ENCODE data around the gene CPTP.

CPTP gene

DNA sequence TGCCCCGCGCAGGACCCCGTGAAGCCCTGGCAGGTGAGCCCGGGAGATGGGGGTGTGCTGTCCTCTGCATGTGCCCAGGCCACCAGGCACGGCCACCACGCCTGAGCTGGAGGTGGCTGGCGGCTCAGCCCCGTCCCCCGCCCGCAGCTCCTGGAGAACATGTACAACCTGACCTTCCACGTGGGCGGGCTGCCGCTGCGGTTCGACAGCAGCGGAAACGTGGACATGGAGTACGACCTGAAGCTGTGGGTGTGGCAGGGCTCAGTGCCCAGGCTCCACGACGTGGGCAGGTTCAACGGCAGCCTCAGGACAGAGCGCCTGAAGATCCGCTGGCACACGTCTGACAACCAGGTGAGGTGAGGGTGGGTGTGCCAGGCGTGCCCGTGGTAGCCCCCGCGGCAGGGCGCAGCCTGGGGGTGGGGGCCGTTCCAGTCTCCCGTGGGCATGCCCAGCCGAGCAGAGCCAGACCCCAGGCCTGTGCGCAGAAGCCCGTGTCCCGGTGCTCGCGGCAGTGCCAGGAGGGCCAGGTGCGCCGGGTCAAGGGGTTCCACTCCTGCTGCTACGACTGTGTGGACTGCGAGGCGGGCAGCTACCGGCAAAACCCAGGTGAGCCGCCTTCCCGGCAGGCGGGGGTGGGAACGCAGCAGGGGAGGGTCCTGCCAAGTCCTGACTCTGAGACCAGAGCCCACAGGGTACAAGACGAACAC is 8.3 kb downstream of the CPTP start:
- DNase-seq (ENCODE audit: low read depth in 3 of 3, low spot score in 1 of 3), result no peak

DNA sequence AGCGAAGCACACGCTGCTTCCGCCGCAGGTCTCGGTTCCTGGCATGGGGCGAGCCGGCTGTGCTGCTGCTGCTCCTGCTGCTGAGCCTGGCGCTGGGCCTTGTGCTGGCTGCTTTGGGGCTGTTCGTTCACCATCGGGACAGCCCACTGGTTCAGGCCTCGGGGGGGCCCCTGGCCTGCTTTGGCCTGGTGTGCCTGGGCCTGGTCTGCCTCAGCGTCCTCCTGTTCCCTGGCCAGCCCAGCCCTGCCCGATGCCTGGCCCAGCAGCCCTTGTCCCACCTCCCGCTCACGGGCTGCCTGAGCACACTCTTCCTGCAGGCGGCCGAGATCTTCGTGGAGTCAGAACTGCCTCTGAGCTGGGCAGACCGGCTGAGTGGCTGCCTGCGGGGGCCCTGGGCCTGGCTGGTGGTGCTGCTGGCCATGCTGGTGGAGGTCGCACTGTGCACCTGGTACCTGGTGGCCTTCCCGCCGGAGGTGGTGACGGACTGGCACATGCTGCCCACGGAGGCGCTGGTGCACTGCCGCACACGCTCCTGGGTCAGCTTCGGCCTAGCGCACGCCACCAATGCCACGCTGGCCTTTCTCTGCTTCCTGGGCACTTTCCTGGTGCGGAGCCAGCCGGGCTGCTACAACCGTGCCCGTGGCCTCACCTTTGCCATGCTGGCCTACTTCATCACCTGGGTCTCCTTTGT is 9.1 kb downstream of the CPTP start:
- DNase-seq (ENCODE audit: low read depth in 3 of 3, low spot score in 1 of 3), result no peak

DNA sequence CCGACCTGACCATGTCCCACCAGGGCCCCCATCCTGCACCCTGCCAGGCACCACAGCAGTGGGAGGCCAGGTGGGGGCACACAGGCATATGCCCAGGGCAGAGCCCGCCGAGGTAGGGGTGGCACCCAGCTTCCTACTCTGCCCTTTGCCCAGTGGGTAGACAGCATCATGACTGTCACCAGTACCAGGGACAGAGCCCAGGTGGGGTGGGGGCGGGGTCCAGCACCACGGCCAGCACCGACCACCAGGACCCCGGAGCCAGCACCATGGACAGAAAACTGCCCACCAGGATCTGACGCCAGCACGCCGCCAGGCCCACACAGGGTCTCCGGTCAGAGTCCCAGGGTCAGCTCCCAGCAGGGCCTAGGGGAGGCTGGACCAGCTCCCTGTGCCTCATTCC is 10.2 kb downstream of the CPTP start:
- no peak for DNase-seq (ENCODE audit: low read depth in 3 of 3, low spot score in 1 of 3)

DNA sequence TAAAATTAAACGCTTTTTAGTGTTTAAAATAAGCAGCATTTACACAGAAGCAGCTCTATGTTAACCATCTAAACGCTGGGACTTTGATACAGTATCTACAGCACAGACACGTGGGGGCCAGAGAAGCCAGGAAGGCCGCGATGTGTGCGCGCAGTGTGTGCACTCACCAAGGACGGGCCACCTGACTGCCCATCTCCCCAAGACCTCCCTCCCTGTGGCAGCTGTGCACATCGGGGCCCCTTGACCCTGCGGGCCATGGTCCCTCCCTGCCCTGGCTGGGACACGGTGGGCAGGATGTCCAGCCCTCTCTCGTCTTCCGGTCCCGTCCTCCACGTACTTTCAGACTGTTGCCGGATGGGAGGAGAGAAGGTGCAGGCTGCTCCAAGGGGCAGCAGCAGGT is 10.7 kb downstream of the CPTP start:
- no peak for DNase-seq (ENCODE audit: low read depth in 3 of 3, low spot score in 1 of 3)

DNA sequence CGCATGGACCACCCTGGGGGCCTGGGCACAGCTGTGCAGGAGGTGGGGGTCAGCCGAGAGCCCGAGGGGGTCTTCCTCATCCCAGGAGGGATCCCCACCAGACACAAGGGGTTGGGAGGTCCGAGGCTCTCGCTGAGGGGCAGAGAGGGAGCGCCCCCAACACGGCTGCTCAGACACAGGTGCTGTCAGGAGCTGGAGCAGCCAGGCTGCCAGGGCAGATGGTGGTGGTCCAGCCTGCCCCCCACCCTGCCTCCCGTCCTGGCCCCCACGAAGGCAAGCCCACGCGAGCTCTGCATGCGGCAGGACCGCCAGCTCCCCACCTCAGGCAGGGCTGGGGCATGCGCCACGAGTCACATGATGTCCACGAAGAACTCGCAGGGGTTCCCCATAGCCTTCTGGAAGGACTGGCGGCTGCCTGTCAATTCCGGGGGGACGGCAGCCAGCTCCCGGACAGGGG is 11.2 kb downstream of the CPTP start:
- no peak for DNase-seq (ENCODE audit: low read depth in 3 of 3, low spot score in 1 of 3)

DNA sequence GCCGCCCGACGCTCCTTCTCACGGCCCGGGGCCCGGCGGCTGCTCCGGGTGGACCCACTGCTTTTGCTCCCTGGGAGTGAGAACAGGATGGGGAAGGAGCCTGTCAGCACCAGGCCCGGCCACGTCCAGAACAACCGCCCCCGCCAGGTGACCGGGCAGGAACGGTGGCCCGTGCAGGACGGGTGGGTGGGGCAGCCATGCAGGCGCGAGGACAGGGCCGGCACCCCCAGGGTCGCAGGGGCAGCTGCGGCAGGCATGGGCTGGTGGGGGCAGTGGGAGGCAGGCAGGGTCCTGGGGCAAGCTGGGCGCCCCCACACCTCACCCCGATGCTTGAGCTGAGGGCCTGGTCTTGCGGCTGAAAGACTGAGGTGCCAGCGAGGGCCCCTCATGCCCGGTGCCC is 11.8 kb downstream of the CPTP start:
- no peak for DNase-seq (ENCODE audit: low read depth in 3 of 3, low spot score in 1 of 3)

DNA sequence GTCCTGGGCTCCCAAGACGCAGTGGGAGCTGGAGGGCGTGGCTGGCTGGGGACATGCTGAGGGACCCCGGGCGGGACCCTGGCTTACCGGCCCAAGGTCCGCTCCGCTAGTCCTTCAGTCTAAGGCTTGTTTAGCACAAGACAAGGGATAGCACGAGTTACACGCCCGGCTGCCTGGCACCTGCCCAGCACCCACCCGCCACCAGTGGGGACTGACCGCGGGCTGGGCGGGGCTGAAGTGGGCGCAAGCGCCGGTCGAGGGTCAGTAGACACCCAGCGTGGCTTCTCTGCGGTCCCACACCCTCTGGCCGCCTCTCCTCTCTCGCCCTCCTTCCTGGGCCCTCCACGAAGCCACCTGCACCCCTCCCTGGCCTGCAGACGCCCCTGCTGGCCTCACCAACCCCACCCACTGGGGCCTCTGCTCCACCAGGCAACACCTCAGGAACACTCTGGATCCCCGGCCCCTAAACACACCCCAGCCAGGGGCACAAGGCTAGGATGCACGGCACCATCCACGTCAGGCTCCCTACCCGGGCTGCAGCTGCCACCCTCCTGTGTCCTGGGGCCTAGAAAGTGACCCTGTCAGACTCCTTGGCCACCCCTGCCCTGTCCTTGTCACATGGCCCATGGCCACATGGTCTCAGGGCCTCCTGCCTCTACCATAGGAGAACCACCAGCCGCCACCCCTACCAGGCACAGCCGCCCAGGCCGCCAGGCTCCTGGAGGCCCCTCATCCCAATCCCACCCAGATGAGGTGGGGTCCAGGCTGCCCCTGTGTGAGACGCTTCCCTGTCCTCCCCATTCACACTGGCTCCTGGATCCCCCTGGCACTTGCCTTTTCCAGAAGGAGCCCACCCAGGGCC is 12.6 kb downstream of the CPTP start:
- DNase-seq (ENCODE audit: low read depth in 3 of 3, low spot score in 1 of 3), result no peak

DNA sequence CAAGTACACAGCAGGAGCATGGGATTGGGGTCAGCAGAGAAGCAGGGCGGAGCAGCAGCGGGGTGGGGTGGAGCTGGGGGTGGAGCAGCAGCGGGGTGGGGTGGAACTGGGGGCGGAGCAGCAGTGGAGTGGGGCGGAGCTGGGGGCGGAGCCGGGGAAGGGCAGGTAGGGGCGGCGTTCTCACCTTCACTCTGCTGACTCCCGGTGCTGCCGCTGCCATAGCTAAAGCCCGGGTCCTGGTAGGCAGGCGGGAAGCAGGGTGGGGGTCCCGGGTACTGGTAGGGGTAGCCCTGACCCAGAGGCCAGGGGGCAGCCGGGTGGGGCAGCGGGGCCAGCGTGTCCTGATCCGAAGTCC is 13.2 kb downstream of the CPTP start:
- DNase-seq (ENCODE audit: low read depth in 3 of 3, low spot score in 1 of 3), result no peak

DNA sequence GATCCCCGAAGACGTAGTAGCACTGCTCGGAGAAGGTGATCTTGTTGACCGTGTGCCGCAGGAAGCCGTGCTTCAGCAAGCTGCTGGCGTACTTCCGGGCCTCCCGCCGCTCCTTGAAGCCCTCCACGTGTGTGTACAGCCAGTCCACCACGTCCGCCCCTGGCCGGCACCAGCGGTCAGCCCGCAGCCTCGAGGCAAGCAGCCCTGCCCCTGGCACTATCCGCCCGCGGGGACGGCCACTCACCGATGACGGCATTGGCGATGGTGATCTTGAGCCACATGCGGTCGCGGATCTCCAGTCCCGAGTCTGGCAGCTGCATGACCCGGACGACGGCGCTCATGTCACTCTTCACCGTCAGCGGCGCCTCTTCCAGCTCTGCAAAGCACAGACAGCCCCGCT is 13.7 kb downstream of the CPTP start:
- DNase-seq (ENCODE audit: low read depth in 3 of 3, low spot score in 1 of 3), result no peak

DNA sequence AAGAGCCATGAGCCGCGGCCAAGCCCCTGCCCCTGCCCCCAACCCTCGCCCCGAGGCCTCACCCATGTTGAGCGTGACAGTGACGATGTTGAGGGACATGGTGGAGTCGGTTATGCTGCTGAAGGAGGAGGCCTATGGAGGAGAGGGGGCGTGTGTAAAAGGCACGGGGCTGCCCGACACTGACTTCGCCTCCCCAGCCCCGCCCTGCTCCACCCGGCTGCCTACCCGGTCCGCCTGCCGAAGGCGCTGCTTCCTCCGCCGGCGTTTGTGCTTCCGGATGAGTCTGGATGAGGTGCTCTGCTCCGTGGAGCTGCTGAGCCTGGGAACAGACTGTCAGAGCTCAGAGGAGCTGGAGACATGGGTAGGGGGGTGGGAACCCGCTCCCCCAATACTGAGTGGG is 15.6 kb downstream of the CPTP start:
- DNase-seq (ENCODE audit: low read depth in 3 of 3, low spot score in 1 of 3), result no peak

DNA sequence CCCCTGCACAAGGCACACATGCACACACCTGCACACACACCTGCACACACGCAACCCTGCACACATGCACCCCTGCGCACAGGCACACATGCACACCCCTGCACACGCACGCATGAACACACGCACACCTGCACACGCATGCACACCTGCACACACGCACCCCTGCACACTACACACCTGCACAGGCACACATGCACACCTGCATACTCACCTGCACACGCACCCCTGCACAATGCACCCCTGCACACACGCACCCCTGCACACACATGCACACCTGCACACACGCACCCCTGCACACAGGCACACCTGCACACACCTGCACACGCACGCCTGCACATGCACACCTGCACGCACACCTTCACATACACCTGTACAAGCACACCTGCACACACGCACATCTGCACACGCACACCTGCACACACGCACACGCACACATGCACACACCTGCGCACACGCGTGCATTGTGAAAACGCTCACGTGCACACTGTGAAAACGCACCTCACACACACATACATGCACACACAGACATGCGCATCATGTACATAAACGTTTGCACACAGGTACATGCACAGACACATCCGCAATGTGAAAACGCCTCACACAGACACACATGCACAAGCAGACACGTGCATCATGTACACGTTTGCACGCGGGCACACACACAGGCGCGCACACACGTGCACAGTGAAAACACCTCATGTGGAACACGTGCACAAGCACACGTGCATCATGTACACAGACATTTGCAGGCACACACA is 16.4 kb downstream of the CPTP start:
- DNase-seq (ENCODE audit: low read depth in 3 of 3, low spot score in 1 of 3), result no peak

DNA sequence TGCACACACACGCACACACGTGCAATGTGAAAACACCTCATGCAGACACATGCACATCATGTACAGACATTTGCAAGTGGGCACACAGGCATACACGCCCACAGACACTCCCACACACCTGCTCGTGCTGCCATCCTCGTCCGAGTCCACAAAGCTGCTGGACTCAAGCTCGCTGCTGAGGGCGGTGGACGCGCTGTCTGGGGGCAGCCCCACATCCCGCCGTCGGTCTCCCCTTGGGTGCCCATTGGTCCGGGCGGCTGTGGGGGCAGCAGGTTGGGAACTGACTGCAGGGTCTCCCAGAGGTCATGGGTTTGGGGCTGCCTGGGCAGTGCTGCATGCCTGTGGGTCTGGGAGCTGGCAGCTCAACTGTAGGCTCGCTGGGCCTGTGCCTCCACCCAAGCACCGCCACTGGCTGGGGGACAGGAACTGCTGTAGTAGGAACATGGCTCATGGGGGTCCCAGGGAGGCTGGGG is 17.0 kb downstream of the CPTP start:
- no peak for DNase-seq (ENCODE audit: low read depth in 3 of 3, low spot score in 1 of 3)

DNA sequence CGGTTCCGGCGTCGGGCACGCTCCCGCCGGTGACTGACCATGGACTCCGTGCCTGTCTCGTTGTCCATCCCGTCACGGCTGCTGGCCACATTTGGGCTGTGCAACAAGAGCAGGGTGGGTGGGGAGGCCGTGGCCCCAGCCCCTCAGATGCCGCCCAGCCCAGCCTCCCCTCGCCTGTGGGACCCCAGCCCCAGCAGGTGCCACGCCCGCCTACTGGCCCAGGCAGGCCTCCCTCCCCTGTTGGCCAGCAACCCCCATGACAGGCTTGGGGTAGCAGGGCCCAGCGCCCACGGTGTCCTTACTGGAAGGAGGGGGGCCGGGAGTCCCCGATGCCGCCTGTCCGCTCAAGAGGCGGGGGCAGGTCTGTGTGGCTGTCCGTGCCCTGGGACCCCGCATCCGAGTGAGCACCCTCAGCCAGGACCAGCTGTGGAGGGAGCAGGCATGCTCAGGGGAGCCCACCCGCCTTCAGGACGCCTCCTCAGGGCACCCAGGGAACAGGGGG is 17.5 kb downstream of the CPTP start:
- DNase-seq (ENCODE audit: low read depth in 3 of 3, low spot score in 1 of 3), result no peak

DNA sequence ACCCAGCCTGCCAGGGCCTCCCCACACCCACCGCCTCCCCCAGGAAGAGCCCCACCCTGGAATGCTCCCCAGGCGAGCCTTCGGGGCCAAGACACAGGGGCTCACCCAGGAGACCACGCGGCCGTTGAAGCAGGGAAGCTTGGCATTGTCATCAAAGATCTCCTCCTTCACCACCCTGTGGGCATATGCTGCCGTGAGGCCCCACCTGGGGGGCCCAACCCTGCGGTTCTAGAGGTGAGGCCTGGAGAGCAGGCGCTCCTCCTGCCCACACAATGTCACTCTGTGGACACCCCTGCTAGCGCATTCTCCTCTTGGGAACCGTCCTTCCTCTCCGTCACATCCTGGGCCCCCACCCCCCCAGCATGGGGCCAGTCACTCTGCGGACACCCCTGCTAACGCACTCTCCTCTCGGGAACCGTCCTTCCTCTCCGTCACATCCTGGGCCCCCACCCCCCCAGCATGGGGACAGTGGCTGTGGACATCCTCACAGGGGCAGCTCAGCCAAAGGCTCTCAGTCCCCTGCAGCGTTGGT is 18.0 kb downstream of the CPTP start:
- DNase-seq (ENCODE audit: low read depth in 3 of 3, low spot score in 1 of 3), result no peak

DNA sequence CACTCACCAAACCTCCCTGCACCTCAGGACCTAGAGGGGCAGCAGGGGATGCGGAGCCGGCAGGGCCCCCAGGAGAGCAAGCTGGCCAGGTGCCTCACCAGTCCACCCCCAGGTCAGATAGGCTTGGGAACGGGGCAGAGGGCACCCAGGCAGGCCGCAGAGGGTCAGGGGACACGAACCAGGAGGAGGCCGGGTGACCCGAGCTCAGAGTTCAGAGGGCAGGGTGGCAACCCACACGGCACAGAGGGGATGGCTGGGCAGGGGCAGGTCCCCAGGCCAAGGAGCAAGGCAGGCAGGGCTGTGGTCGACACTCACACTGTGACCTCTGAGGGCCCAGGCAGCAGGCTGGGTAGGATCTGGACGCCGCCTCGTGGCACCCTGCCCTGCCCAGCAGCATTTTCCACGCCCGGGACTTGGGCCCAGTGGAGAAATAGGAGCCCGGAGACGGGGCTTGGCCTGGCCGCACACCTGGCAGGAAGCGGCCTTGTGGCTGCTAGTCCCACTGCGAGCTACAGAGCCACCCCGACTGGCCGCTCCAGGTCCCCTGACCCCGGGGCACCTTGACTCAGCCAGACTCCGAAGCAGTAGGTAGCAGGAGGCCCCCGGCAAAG is 19.3 kb downstream of the CPTP start:
- no peak for DNase-seq (ENCODE audit: low read depth in 3 of 3, low spot score in 1 of 3)

DNA sequence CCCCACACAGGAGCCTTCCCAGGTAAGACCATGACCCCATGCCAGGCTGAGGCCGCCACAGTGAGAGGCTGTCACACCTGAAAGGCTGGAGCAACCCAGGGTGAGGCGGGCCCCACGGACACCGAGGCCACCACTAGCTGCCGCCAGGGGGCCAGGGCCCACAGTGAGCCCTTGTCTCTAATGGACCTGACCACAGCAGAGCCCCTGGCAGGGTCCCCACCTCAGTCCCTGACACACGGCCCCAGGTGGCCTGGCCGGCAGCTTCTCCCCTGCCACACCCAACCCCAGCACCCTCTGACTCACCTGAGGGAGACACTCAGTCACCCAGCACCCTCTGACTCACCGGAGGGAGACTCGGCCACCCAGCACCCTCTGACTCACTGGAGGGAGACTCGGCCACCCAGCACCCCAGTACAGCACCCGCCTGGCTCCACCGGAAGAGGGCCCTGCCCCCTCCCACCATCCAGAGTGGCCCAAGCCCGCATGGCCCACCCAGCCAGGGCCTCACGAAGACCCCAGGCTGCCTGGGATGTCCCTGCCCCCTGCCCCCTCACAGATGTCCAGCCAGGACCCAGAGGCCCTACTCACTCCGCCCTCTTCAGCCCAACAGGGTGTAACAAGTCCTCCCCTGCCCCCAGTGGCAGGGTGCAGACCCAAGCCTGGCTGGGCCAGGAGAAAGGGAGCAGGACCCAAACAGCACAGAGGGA is 20.2 kb downstream of the CPTP start:
- DNase-seq (ENCODE audit: low read depth in 3 of 3, low spot score in 1 of 3), result no peak

DNA sequence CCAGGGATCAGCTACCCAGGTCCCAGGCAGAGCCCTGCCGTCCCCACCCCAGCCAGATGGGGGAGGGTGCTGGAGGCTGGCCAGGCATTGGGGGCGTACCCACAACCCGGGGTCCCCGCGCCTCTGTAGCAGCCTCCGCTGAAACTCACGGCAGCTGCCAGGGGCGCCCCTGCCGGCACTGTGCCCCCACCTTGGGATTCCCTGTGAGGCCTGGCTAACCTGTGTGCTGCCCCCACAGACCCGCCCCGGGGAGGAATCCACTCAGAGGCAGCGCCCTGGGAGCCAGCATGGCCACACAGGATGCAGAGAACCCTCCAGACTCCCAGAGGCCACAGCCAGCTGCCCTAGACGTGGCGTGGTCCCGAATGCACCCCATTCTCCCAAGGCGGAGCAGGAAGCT is 20.8 kb downstream of the CPTP start:
- no peak for DNase-seq (ENCODE audit: low read depth in 3 of 3, low spot score in 1 of 3)

DNA sequence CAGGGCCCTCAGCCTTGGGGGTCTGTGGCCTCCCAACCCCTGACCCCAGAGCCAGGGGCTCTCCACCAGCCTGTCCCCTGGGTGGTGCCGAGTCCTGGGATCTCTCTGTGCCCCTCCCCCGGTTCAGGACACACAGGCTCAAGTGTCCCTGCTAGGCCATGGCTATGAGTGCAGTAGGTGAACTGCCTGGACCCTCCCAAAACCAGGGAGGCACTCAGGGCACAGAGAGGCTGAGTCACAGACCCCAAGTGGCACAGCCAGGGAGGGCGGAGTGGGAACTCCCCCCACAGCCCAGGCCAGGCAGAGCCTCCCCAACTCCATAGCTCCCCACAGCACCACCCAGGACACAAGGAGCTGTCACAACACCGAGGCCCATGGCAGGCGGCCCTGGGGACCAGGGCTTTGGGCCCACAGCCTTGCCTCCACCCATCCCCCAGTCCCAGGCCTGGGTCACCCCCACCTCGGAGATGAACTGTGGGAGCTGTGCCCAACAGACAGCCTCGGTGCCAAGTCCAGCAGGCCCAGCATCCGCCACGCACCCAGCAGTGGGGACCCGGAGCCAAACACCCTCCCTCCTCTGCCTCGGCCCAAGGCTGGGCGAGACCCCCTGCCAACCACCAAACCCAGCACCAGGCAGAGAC is 21.4 kb downstream of the CPTP start:
- no peak for DNase-seq (ENCODE audit: low read depth in 3 of 3, low spot score in 1 of 3)

DNA sequence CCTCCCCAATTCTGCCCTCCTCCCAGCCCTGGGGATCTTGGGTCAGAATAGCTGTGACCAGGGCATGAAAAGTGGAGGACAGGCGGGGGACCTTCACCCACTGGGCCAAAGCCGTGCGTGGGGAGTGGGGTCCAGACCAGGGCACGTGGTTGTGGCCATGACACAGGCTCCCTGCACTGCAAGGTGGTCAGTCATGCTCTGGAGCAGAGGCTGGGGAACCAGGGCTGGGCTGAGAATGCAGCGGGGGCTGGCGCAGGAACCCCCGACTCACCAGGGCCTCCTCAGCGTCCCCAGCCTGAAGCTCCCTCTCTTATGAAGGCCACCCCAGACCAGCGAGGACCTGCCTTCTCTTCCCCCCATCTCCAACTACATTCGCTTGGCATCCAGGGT is 21.9 kb downstream of the CPTP start:
- DNase-seq (ENCODE audit: low read depth in 3 of 3, low spot score in 1 of 3), result no peak

Data from stimulated activated CD4-positive, alpha-beta T cell treated with anti-CD3 and anti-CD28 coated beads, TNF-alpha, amount 100 ng/mL, for 1 hour (primary cell).